ENCODE results near the gene GIGYF2. TPM values are rescaled to one million over a fixed set of nuclear protein-coding genes. Genes with fewer than 3 reads are reported as not detected.

Gene GIGYF2
- total RNA-seq, 2 experiments from 2014 or later = 50.5 to 60.9 TPM

- H2AFZ ChIP-seq (ENCODE audit: low read length) = no peak overlapping the region
- no peaks in the 10 kb centered on the region for H3K36me3 ChIP-seq (ENCODE audit: insufficient read depth, low read length)
- H4K20me1 ChIP-seq (ENCODE audit: insufficient read depth, low read length) = no peaks in the 10 kb centered on the region
- no TSS peak for BruUV-seq (replicated peaks)
- H3K4me2 ChIP-seq (ENCODE audit: low read length) = no peak overlapping the region
- H3K4me1 ChIP-seq (ENCODE audit: insufficient read depth, low read length, poor library complexity, severe bottlenecking) = no peaks in the 10 kb centered on the region
- no peak for DNase-seq (ENCODE audit: low spot score)
- ChIA-PET POLR2A (interaction anchor here (0.6 to 1.0 kb wide), 2 partner anchors 16 to 79 kb away, joined by 3 read pairs; no protein-coding TSS in a partner anchor), CTCF (ENCODE audit: unreplicated experiment) (no interaction called here)
- no peak overlapping the region for H3K4me3 ChIP-seq (ENCODE audit: low read depth, low read length, poor library complexity, severe bottlenecking)
- no peaks in the 10 kb centered on the region for H3K9me2 ChIP-seq (ENCODE audit: insufficient read depth, low read length)
- no peak for TF ChIP-seq CTCF (conservative IDR thresholded peaks at IDR 0.05; ENCODE audit: low read length)
- no peak for TF ChIP-seq EZH2phosphoT487 (IDR thresholded peaks at IDR 0.05; ENCODE audit: borderline replicate concordance, low read depth, low read length)
- H3K9me3 ChIP-seq (ENCODE audit: low read length) = no peaks in the 10 kb centered on the region
- H3K27ac ChIP-seq (ENCODE audit: low read depth, low read length, poor library complexity, severe bottlenecking) = no peak overlapping the region
- intact Hi-C loops (cut with micrococcal nuclease; ENCODE audit: unreplicated experiment) = no loop called here
- H3K79me2 ChIP-seq (ENCODE audit: insufficient read depth, low read depth, low read length) = no peaks in the 10 kb centered on the region
These were observed 30.9 kb upstream of the GIGYF2 start for GRCh38 chr2:232666051-232666805.

GRCh38 chr2:232667989-232668583, 29.0 kb upstream of the GIGYF2 start:
- Histone ChIP-seq H3K36me3 (ENCODE audit: insufficient read depth, low read length) (no peaks in the 10 kb centered on the region), H3K79me2 (ENCODE audit: insufficient read depth, low read depth, low read length) (no peaks in the 10 kb centered on the region), H3K4me2 (ENCODE audit: low read length) (no peak overlapping the region), H2AFZ (ENCODE audit: low read length) (no peak overlapping the region), H3K9me2 (ENCODE audit: insufficient read depth, low read length) (no peaks in the 10 kb centered on the region), H3K27ac (ENCODE audit: low read depth, low read length, poor library complexity, severe bottlenecking) (no peak overlapping the region), H3K9me3 (ENCODE audit: low read length) (no peaks in the 10 kb centered on the region), H4K20me1 (ENCODE audit: insufficient read depth, low read length) (no peaks in the 10 kb centered on the region), H3K4me3 (ENCODE audit: low read depth, low read length, poor library complexity, severe bottlenecking) (no peak overlapping the region), H3K4me1 (ENCODE audit: insufficient read depth, low read length, poor library complexity, severe bottlenecking) (no peaks in the 10 kb centered on the region)
- DNase-seq (ENCODE audit: low spot score) = no peak
- intact Hi-C loops (cut with micrococcal nuclease; ENCODE audit: unreplicated experiment) = no loop called here
- no peak for TF ChIP-seq EZH2phosphoT487 (IDR thresholded peaks at IDR 0.05; ENCODE audit: borderline replicate concordance, low read depth, low read length)
- TF ChIP-seq CTCF (conservative IDR thresholded peaks at IDR 0.05; ENCODE audit: low read length) = no peak
- ChIA-PET CTCF (ENCODE audit: unreplicated experiment) (no interaction called here), POLR2A (no interaction called here)
- no TSS peak for BruUV-seq (replicated peaks)
